ENCODE data around the gene FCHSD2. TPM values are rescaled to one million over a fixed set of nuclear protein-coding genes. Genes with fewer than 3 reads are reported as not detected.
"Not testable (repeated sequence)": the region's sequence is repeated elsewhere in the genome, so short reads cannot be mapped to it uniquely, and the experiment has no call there.

Gene FCHSD2
- total and polyA plus RNA-seq, 3 experiments from 2014 or later, result 21.2 to 28.3 (median 28.0) TPM

GRCh38 chr11:73137262-73137943, 4.7 kb downstream of the FCHSD2 start:
- no peak for DNase-seq
- H3K4me1 ChIP-seq (ENCODE audit: insufficient read depth, low read length), result peaks cover 24% of the 10 kb centered on the region
- Mint-ChIP-seq H3K27me3 (peaks cover 0 to 2% of the 10 kb centered on the region in 2 donors), H3K36me3 (peaks cover 0 to 59% (median 7%) of the 10 kb centered on the region in 3 donors), H3K4me1 (peaks cover 33 to 62% (median 60%) of the 10 kb centered on the region in 3 donors), H3K9me3 (no peaks in the 10 kb centered on the region), H3K4me3 (peak overlapping the region in 1 of 7 donors; percentile 66), H3K27ac (peak overlapping the region in 5 of 8 donors; percentile 3 to 48 (median 31))
- POLR2A ChIA-PET, result no interaction called here
- no peaks in the 10 kb centered on the region for H3K9me3 ChIP-seq (ENCODE audit: low read length)
- CTCF ChIA-PET, result interaction anchor here (1.8 kb wide), 1 partner anchor 40 kb away, joined by 4 read pairs; no protein-coding TSS in a partner anchor
- H3K27ac ChIP-seq (ENCODE audit: low read depth, low read length), result no peak overlapping the region
- no peak overlapping the region for H3K4me3 ChIP-seq (ENCODE audit: low read length)
- no peaks in the 10 kb centered on the region for H3K36me3 ChIP-seq (ENCODE audit: insufficient read depth, low read length)
- H3K27me3 ChIP-seq (ENCODE audit: insufficient read depth, low read length, poor library complexity, severe bottlenecking), result no peaks in the 10 kb centered on the region

- H3K4me1 ChIP-seq (ENCODE audit: insufficient read depth, low read length), result peaks cover 24% of the 10 kb centered on the region
- peaks cover 0 to 63% (median 9%) of the 10 kb centered on the region in 3 donors for H3K36me3 Mint-ChIP-seq
- H3K27ac ChIP-seq (ENCODE audit: low read depth, low read length), result not testable (repeated sequence)
These were observed 5.4 kb downstream of the FCHSD2 start for GRCh38 chr11:73136722-73137121.

GRCh38 chr11:73135346-73136284, 6.5 kb downstream of the FCHSD2 start:
- no peaks in the 10 kb centered on the region for H3K9me3 ChIP-seq (ENCODE audit: low read length)
- H3K27ac ChIP-seq (ENCODE audit: low read depth, low read length), result no peak overlapping the region
- Mint-ChIP-seq H3K9me3 (no peaks in the 10 kb centered on the region), H3K36me3 (peaks cover 0 to 62% (median 9%) of the 10 kb centered on the region in 3 donors), H3K4me3 (peak overlapping the region in 1 of 7 donors; percentile 48), H3K27ac (peak overlapping the region in 2 of 8 donors; percentile 7 to 48), H3K27me3 (peaks cover 0 to under 1% of the 10 kb centered on the region in 2 donors), H3K4me1 (peaks cover 29 to 62% (median 58%) of the 10 kb centered on the region in 3 donors)
- ChIA-PET CTCF (interaction anchor here (0.8 kb wide), 1 partner anchor 42 kb away, joined by 3 read pairs; no protein-coding TSS in a partner anchor), POLR2A (interaction anchor here (0.7 kb wide), 1 partner anchor 10 kb away, joined by 3 read pairs; no protein-coding TSS in a partner anchor)
- no peaks in the 10 kb centered on the region for H3K27me3 ChIP-seq (ENCODE audit: insufficient read depth, low read length, poor library complexity, severe bottlenecking)
- no peak overlapping the region for H3K4me3 ChIP-seq (ENCODE audit: low read length)
- H3K36me3 ChIP-seq (ENCODE audit: insufficient read depth, low read length), result no peaks in the 10 kb centered on the region
- DNase-seq, result no peak
- H3K4me1 ChIP-seq (ENCODE audit: insufficient read depth, low read length), result peaks cover 20% of the 10 kb centered on the region

More at GRCh38 chr11:73136722-73137121, 5.4 kb downstream of the FCHSD2 start:
- H3K9me3 ChIP-seq (ENCODE audit: low read length); H3K9me3 Mint-ChIP-seq; H3K4me3 ChIP-seq (ENCODE audit: low read length); H3K27me3 ChIP-seq (ENCODE audit: insufficient read depth, low read length, poor library complexity, severe bottlenecking); H3K36me3 ChIP-seq (ENCODE audit: insufficient read depth, low read length); H3K27me3 Mint-ChIP-seq; DNase-seq; H3K4me3 Mint-ChIP-seq: not testable (repeated sequence)
- peaks cover 33 to 66% (median 62%) of the 10 kb centered on the region in 3 donors for H3K4me1 Mint-ChIP-seq
- ChIA-PET CTCF (interaction anchor here (0.8 kb wide), 1 partner anchor 41 kb away, joined by 3 read pairs; no protein-coding TSS in a partner anchor), POLR2A (interaction anchor here (0.7 kb wide), 1 partner anchor 9 kb away, joined by 3 read pairs; no protein-coding TSS in a partner anchor)
- H3K27ac Mint-ChIP-seq, result peak overlapping the region in 2 of 8 donors; percentile 48 to 50

GRCh38 chr11:73132349-73132748, 9.8 kb downstream of the FCHSD2 start:
- H3K9me3 Mint-ChIP-seq; H3K27me3 Mint-ChIP-seq; H3K9me3 ChIP-seq (ENCODE audit: low read length); H3K27ac Mint-ChIP-seq; H3K4me3 ChIP-seq (ENCODE audit: low read length); H3K27me3 ChIP-seq (ENCODE audit: insufficient read depth, low read length, poor library complexity, severe bottlenecking); H3K36me3 ChIP-seq (ENCODE audit: insufficient read depth, low read length); POLR2A ChIA-PET; DNase-seq; H3K4me3 Mint-ChIP-seq; H3K4me1 ChIP-seq (ENCODE audit: insufficient read depth, low read length); H3K27ac ChIP-seq (ENCODE audit: low read depth, low read length): not testable (repeated sequence)
- peaks cover 0 to 64% (median 11%) of the 10 kb centered on the region in 3 donors for H3K36me3 Mint-ChIP-seq
- CTCF ChIA-PET, result interaction anchor here (1.6 kb wide), 1 partner anchor 10 kb away, joined by 5 read pairs; the partner anchor contains the start of gene FCHSD2
- H3K4me1 Mint-ChIP-seq, result peaks cover 8 to 41% (median 37%) of the 10 kb centered on the region in 3 donors

GRCh38 chr11:73130181-73130580, 11.9 kb downstream of the FCHSD2 start:
- no peaks in the 10 kb centered on the region for H3K27me3 Mint-ChIP-seq

GRCh38 chr11:73129198-73129597, 12.9 kb downstream of the FCHSD2 start:
- peaks cover 13 to 60% (median 17%) of the 10 kb centered on the region in 3 donors for H3K36me3 Mint-ChIP-seq
- no peaks in the 10 kb centered on the region for H3K27me3 ChIP-seq (ENCODE audit: insufficient read depth, low read length, poor library complexity, severe bottlenecking)
- no peaks in the 10 kb centered on the region for H3K4me1 ChIP-seq (ENCODE audit: insufficient read depth, low read length)
- H3K36me3 ChIP-seq (ENCODE audit: insufficient read depth, low read length), result peaks cover 7% of the 10 kb centered on the region
- ChIA-PET POLR2A (no interaction called here), CTCF (no interaction called here)
- no peaks in the 10 kb centered on the region for H3K9me3 ChIP-seq (ENCODE audit: low read length)
- no peaks in the 10 kb centered on the region for H3K27me3 Mint-ChIP-seq
- H3K4me3 ChIP-seq (ENCODE audit: low read length), result no peak overlapping the region
- peaks cover 10 to 31% (median 19%) of the 10 kb centered on the region in 3 donors for H3K4me1 Mint-ChIP-seq
- DNase-seq, result no peak
- no peak overlapping the region for H3K4me3 Mint-ChIP-seq
- peaks cover 0 to 5% (median 3%) of the 10 kb centered on the region in 5 donors for H3K9me3 Mint-ChIP-seq
- no peak overlapping the region for H3K27ac ChIP-seq (ENCODE audit: low read depth, low read length)
- H3K27ac Mint-ChIP-seq, result no peak overlapping the region

More at GRCh38 chr11:73130181-73130580, 11.9 kb downstream of the FCHSD2 start:
- Mint-ChIP-seq H3K9me3 (peaks cover 0 to 3% (median 0%) of the 10 kb centered on the region in 5 donors), H3K36me3 (peaks cover 6 to 61% (median 14%) of the 10 kb centered on the region in 3 donors), H3K27ac (no peak overlapping the region), H3K4me1 (peaks cover 10 to 32% (median 20%) of the 10 kb centered on the region in 3 donors), H3K4me3 (no peak overlapping the region)
- no peaks in the 10 kb centered on the region for H3K4me1 ChIP-seq (ENCODE audit: insufficient read depth, low read length)
- ChIA-PET CTCF (interaction anchor here (1.2 kb wide), 1 partner anchor 73 kb away, joined by 3 read pairs; no protein-coding TSS in a partner anchor), POLR2A (no interaction called here)
- peaks cover 7% of the 10 kb centered on the region for H3K36me3 ChIP-seq (ENCODE audit: insufficient read depth, low read length)
- DNase-seq, result no peak
- no peak overlapping the region for H3K27ac ChIP-seq (ENCODE audit: low read depth, low read length)
- no peaks in the 10 kb centered on the region for H3K9me3 ChIP-seq (ENCODE audit: low read length)
- no peaks in the 10 kb centered on the region for H3K27me3 ChIP-seq (ENCODE audit: insufficient read depth, low read length, poor library complexity, severe bottlenecking)
- H3K4me3 ChIP-seq (ENCODE audit: low read length), result no peak overlapping the region

GRCh38 chr11:73126804-73127480, 15.2 kb downstream of the FCHSD2 start:
- ChIA-PET POLR2A (no interaction called here), CTCF (interaction anchor here (1.3 kb wide), 1 partner anchor 15 kb away, joined by 7 read pairs; the partner anchor contains the start of gene FCHSD2)
- no peak overlapping the region for H3K4me3 Mint-ChIP-seq
- peaks cover 13 to 55% (median 13%) of the 10 kb centered on the region in 3 donors for H3K36me3 Mint-ChIP-seq
- Histone ChIP-seq H3K4me3 (ENCODE audit: low read length) (no peak overlapping the region), H3K9me3 (ENCODE audit: low read length) (no peaks in the 10 kb centered on the region), H3K27me3 (ENCODE audit: insufficient read depth, low read length, poor library complexity, severe bottlenecking) (no peaks in the 10 kb centered on the region), H3K36me3 (ENCODE audit: insufficient read depth, low read length) (peaks cover 7% of the 10 kb centered on the region), H3K4me1 (ENCODE audit: insufficient read depth, low read length) (no peaks in the 10 kb centered on the region), H3K27ac (ENCODE audit: low read depth, low read length) (no peak overlapping the region)
- H3K27me3 Mint-ChIP-seq, result no peaks in the 10 kb centered on the region
- peak overlapping the region in 1 of 8 donors; percentile 10 for H3K27ac Mint-ChIP-seq
- peaks cover 0 to 5% (median 3%) of the 10 kb centered on the region in 5 donors for H3K9me3 Mint-ChIP-seq
- no peak for DNase-seq
- H3K4me1 Mint-ChIP-seq, result peaks cover 10 to 34% (median 24%) of the 10 kb centered on the region in 3 donors

Data from CD8-positive, alpha-beta memory T cell (primary cell).